ENCODE results near the gene TACR1. TPM values are rescaled to one million over a fixed set of nuclear protein-coding genes. Genes with fewer than 3 reads are reported as not detected.

TACR1 gene
- total RNA-seq, 1 donor from 2014 or later = 1.0 TPM

DNA sequence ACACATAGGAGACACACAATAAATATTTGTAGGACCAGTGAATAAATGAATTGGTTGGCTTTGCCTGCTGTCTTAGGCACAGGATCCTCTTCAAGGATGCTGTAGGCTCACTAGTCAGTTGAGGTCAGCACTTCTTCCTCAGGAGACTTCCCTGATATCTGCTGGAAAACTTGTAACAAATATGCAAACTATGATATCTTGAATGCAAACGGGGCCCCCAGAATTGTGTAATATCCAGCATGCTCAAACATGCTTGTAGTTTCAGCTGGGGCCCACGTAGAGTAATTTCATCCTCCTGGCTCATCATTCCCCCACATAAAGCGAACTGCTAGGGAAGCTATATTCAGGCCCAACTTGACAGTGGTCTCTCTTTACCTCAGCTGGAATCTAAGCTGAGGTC lies 197.3 kb downstream of the TACR1 start:
- Mint-ChIP-seq H3K4me1 (ENCODE audit: unreplicated experiment) (no peaks in the 10 kb centered on the region), H3K27me3 (ENCODE audit: unreplicated experiment) (peaks cover 4% of the 10 kb centered on the region), H3K9me3 (ENCODE audit: unreplicated experiment) (no peaks in the 10 kb centered on the region), H3K36me3 (ENCODE audit: low read depth, unreplicated experiment) (peaks cover 8% of the 10 kb centered on the region), H3K4me3 (ENCODE audit: unreplicated experiment) (no peak overlapping the region), H3K27ac (ENCODE audit: unreplicated experiment) (no peak overlapping the region)
- TF ChIP-seq, protein P1, sequence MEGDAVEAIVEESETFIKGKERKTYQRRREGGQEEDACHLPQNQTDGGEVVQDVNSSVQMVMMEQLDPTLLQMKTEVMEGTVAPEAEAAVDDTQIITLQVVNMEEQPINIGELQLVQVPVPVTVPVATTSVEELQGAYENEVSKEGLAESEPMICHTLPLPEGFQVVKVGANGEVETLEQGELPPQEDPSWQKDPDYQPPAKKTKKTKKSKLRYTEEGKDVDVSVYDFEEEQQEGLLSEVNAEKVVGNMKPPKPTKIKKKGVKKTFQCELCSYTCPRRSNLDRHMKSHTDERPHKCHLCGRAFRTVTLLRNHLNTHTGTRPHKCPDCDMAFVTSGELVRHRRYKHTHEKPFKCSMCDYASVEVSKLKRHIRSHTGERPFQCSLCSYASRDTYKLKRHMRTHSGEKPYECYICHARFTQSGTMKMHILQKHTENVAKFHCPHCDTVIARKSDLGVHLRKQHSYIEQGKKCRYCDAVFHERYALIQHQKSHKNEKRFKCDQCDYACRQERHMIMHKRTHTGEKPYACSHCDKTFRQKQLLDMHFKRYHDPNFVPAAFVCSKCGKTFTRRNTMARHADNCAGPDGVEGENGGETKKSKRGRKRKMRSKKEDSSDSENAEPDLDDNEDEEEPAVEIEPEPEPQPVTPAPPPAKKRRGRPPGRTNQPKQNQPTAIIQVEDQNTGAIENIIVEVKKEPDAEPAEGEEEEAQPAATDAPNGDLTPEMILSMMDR (IDR thresholded peaks at IDR 0.05; ENCODE audit: unreplicated experiment) = no peak
- DNase-seq (ENCODE audit: low spot score) = no peak

DNA sequence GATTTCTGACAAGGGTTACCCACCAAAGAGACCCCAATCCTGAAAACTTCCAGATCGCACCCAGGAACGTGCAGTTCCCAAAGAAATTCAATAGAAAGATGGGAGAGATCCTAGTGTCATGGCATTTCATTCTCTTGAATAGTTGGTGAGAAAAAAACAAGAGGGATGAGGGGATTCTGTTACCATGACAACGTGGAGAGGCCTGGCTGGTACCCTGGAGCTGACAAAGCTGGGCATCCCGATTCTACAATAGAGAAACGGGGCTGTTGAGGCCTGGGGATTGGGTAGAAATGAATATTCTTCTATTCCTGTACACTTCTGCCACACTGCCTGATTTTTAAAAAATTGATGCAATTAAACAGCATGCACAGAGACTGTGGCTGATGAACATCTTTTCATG lies 199.9 kb downstream of the TACR1 start:
- H3K4me1 Mint-ChIP-seq (ENCODE audit: unreplicated experiment) = no peaks in the 10 kb centered on the region
- no peak for DNase-seq (ENCODE audit: low spot score)
- H3K27ac Mint-ChIP-seq (ENCODE audit: unreplicated experiment) = no peak overlapping the region
- peaks cover 4% of the 10 kb centered on the region for H3K27me3 Mint-ChIP-seq (ENCODE audit: unreplicated experiment)
- H3K4me3 Mint-ChIP-seq (ENCODE audit: unreplicated experiment) = no peak overlapping the region
- peaks cover 8% of the 10 kb centered on the region for H3K36me3 Mint-ChIP-seq (ENCODE audit: low read depth, unreplicated experiment)
- TF ChIP-seq, protein P1 (IDR thresholded peaks at IDR 0.05; ENCODE audit: unreplicated experiment) = no peak
- H3K9me3 Mint-ChIP-seq (ENCODE audit: unreplicated experiment) = no peaks in the 10 kb centered on the region

Small RNA genes within 50 kb of the gene (microRNA-seq; reads per million reads assigned to microRNA genes)
- gene MIR5000 (ENCODE audit: unreplicated experiment) = 0.90 reads per million, percentile 9 among the genes with 10 or more reads in this experiment

Other genes starting within 250 kb of the TACR1 start
- gene POLE4, start 240.9 kb downstream of the TACR1 start, total RNA-seq (ENCODE audit: unreplicated experiment) = 23.2 TPM